A204.1 (cell line): Measurements from ENCODE around the gene ITGB1.

ENCODE experiments used
- FAIRE-seq: peaks from 2 replicates; lab custom pipeline; 2012; peaks lifted over from hg19 to GRCh38; lab: Jason Lieb, UNC

ITGB1 gene

GRCh38 chr10:32955299-32955772 is 2.7 kb downstream of the ITGB1 start:
- no peak for FAIRE-seq

- peak; percentile 6 for FAIRE-seq
Measured at GRCh38 chr10:32954545-32955298, 3.3 kb downstream of the ITGB1 start.

- no peak for FAIRE-seq
Measured at GRCh38 chr10:32954080-32954479, 4.0 kb downstream of the ITGB1 start.

GRCh38 chr10:32953277-32953927 is 4.6 kb downstream of the ITGB1 start:
- no peak for FAIRE-seq

- FAIRE-seq: no peak
Measured at GRCh38 chr10:32952541-32953276, 5.3 kb downstream of the ITGB1 start.

- no peak for FAIRE-seq
Measured at GRCh38 chr10:32952094-32952493, 5.9 kb downstream of the ITGB1 start.

- FAIRE-seq: peak; percentile 79
Measured at GRCh38 chr10:32951111-32951510, 6.9 kb downstream of the ITGB1 start.

GRCh38 chr10:32950591-32951108 is 7.4 kb downstream of the ITGB1 start:
- FAIRE-seq: no peak

- FAIRE-seq: no peak
Measured at GRCh38 chr10:32949221-32949678, 8.8 kb downstream of the ITGB1 start.

GRCh38 chr10:32948451-32948850 is 9.6 kb downstream of the ITGB1 start:
- FAIRE-seq: no peak

- FAIRE-seq: no peak
Measured at GRCh38 chr10:32947586-32947985, 10.4 kb downstream of the ITGB1 start.

GRCh38 chr10:32946108-32946507 is 11.9 kb downstream of the ITGB1 start:
- no peak for FAIRE-seq

- no peak for FAIRE-seq
Measured at GRCh38 chr10:32943854-32944661, 14.0 kb downstream of the ITGB1 start.

GRCh38 chr10:32943395-32943794 is 14.6 kb downstream of the ITGB1 start:
- FAIRE-seq: no peak

- FAIRE-seq: no peak
Measured at GRCh38 chr10:32942081-32942480, 15.9 kb downstream of the ITGB1 start.

GRCh38 chr10:32941357-32941756 is 16.7 kb downstream of the ITGB1 start:
- FAIRE-seq: no peak

- FAIRE-seq: no peak
Measured at GRCh38 chr10:32940321-32941301, 17.4 kb downstream of the ITGB1 start.

- FAIRE-seq: no peak
Measured at GRCh38 chr10:32939296-32940111, 18.5 kb downstream of the ITGB1 start.

GRCh38 chr10:32938554-32939061 is 19.4 kb downstream of the ITGB1 start:
- no peak for FAIRE-seq
